DMS79 treated with DMSO at 0.1 percent for 48 hours (cell line): ENCODE measurements around the gene MXRA7.
"Not testable (repeated sequence)": the region's sequence is repeated elsewhere in the genome, so short reads cannot be mapped to it uniquely, and the experiment has no call there.

Experiments
- DNase-seq: peaks from one replicate; lab custom pipeline; 2025; lab: John Stamatoyannopoulos, UW

The MXRA7 gene

DNA sequence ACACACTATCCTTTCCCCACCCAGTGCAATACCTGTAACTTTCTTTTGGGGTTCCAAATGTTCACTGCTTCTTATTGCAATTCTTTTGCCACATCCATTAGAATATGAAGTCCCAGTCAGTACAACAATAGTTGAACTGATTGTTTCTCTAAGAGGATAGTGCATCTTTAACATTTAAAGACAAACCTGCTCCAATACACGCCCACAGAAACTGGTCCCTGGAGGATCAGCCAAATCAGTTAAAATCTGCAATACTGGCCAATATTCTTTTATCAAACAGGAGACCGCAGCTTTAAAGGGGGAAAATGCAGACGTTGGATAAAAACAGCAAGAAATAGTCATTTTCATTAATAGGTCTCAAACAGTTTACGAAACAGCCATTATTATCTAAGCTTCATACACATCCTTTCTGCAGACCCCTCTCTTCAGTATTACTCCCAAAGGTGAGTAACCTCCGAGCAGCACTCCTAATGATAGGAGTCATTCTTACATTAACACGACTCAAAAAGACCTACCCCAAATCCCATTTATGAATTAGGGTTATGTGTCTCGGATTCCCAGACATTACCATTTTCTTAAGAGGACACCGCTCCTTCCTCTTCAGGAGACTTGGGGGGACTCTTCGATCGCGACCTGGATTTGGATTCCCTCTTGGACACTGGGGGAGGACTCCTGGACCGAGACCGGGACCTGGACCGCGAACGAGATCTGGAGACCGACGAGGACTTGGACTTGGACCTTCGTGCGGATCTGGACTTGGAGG is 25.0 kb upstream of the MXRA7 start:
- no peak for DNase-seq

DNA sequence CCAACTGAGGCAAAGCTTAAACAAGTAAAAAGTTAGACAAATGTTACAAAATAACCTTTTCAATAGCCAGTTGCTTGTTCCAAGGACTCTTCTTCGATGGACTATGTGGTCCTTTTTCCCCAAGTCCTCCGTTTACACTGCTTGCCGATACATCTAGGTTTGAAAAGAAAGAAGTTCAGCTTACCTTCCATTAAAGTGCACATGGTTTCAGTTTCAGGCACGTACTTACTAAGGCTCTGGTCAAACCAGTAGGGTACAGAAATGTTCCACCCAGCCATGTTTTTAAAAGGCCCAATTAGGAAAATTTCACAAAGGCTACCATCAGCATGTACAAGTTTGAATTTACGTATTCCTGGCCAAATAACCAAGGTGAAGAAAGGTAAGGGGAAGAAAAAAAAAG is 24.2 kb upstream of the MXRA7 start:
- no peak for DNase-seq

DNA sequence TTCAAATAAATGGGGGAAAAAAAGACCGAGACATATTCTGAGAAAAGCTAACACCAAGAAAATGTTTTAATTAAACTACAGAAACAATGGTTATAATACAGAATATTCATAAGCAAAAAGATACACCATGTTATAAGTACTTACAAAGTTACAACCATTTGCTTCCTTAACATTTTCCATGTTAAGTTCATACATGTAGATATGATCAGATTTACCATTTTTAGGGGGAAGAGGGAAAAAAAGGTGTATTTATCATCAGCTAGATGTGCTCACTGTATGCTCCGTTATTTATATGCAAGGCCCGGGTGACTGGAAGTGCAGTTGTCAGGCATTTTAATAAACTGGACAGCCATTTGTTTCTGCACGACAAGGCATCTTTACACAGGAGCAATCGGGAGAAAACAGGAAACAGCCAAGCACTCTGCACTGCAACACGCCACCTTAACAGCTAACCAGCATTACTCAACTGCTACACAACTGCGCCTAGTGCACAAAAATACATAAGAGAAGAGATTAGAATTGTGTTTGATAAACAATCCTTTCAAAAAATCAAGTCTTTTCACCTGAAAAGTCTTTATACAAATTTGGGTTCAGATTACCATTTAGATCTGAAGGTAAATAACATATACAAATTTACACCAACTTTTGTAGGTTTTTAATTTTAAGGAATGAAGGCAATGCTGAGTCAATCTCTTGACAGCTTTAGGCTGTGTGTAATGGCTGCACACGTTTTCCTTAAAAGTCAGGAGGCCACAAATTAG is 23.5 kb upstream of the MXRA7 start:
- DNase-seq = no peak

DNA sequence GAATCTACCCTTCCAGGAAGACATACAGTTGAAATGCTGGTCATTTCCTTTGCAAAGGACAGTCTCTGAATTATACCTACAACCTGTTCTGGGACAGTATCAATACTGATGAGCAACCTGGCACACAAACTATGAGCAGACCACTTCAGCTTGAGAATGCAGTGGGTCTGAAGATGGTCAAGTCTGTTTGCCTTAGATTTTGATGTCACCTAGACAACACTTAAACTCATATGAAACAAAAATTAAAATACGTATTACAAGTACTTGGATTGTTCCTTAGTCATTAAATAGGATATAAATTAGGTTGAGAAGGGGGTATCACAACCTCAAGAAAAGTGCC is 22.8 kb upstream of the MXRA7 start:
- DNase-seq = no peak

DNA sequence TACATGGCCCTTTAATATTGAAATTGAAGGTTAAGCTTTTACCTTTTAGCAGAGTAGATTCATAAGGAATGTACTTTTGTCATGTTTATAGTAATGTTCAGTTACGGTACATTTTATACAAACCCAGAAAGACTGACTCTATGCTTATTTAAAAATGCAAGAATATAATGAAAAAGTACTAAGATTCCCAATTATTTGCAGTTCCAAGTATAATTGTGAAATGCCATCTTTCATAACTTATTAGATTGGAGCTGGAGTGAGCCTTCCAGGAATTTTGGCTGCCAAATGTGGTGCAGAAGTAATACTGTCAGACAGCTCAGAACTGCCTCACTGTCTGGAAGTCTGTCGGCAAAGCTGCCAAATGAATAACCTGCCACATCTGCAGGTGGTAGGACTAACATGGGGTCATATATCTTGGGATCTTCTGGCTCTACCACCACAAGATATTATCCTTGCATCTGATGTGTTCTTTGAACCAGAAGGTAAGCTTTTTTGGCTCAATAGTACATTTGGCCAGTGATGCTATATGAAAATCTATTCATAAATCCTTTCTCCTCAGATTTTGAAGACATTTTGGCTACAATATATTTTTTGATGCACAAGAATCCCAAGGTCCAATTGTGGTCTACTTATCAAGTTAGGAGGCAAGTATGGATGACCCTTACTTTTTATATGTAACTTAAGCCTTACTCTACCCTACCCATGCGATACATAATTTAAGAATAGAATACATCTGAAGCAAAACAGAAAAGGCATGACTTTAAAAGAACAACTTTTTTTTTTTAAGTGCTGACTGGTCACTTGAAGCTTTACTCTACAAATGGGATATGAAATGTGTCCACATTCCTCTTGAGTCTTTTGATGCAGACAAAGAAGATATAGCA is 22.2 kb upstream of the MXRA7 start:
- DNase-seq = no peak

DNA sequence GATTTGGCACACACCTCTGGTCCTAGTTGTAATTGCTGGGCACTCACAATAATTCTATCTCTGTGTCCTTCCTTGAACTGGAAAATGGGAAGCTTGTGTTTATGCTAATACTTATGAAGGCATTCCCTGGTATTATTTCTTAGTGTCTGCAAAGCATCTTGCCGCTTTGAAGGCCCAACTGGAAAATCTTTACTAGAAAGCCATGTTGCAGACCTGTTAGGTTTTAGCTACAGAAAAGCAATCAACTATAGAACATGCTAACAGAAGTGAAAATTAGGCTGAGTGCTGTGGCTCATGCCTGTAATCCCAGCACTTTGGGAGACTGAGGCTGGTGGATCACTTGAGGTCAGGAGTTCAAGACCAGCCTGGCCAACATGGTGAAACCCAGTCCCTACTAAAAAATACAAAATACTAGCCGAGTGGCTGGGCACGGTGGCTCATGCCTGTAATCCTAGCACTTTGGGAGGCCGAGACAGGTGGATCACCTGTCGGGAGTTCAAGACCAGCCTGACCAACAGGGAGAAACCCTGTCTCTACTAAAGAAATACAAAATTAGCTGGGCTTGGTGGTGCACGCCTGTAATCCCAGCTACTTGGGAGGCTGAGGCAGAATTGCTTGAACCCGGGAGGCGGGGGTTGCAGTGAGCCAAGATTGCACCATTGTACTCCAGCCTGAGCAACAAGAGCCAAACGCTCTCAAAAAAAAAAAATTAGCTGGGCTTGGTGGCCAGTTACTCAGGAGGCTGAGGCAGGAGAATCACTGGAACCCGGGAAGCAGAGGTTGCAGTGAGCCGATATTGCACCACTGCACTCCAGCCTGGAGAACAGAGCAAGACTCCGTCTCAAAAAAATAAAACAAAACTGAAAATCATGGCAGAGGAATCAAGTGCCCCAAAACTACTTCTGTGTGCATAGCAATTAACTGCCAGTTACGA is 21.3 kb upstream of the MXRA7 start:
- not testable (repeated sequence) for DNase-seq

DNA sequence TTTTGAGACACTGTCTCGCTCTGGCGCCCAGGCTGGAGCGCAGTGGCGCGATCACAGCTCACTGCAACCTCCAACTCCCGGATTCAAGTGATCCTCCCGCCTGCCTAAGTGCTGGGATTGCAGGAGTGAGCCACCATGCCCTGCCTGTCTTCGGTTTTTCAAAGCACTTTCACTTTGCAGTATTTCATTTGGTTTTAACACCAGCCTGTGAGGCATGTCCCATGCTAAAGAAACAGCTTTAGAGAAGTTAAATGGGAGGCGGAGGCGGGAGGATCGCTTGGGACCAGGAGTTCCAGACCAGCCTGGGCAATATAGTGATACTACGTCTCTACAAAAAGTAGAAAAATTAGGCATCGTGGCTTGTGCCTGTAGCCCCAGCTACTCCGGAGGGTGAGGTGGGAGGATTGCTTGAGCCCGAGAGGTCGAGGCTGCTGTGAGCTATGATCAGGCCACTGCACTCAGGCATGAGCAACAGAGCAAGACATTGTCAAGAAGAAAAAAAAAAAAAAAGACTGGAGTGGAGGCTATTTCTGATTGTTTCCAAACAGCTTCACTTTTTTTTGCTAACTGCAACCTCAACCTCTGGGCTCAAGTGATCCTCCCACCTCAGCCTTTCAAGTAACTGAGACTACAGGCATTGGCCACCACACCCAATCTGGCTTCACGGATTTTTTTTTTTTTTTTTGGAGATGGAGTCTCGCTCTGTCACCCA is 17.1 kb upstream of the MXRA7 start:
- peak; percentile 7 for DNase-seq

DNA sequence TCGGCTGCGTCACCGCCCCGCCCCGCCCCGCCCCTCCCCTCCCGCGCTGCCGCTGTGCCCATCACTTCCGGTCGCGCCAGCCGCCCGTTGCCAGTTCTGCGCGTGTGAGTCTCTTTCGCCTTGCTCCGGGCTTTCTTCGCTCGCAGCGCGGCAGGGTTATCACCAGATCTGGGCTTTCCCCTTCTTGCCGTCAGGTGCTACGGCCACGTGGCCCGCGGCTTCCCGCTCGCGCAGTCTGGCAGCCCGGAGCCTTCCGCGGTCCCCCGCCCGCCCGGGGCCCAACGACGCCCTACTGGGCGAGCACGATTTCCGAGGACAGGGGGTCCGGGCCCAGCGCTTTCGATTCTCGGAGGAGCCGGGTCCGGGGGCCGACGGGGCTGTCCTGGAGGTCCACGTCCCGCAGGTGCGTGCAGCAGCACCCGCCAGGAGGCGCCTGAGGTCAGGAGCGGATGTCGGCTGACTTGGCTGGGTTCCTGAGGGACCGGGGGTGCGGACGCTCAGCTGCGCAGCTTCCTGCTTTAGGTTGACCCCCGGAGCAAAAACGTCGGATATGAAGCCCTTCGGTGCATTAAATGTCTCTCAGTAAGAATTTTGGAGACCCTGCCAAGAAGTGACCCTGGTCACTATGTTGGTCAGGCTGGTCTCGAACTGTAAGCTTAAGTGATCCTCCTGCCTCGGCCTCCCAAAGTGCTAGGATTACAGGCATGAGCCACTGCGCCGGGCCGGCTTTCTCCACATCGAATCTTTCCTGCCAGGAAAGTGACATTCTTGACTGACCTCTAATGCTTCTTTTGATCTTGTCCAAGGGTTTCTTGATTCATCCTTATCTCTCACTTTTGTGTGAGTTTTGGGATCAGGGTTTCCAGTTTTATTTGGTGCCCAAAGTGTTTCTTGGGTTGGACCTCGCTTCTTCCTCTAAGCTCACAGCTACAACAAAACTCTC is 16.3 kb upstream of the MXRA7 start, which contains the start of gene METTL23:
Gene METTL23 (plus strand): TSS at position 64 of the 943 bp plus-strand sequence. CDS start 2,872 bp downstream, outside the sequence.
- peak; percentile 26 for DNase-seq

DNA sequence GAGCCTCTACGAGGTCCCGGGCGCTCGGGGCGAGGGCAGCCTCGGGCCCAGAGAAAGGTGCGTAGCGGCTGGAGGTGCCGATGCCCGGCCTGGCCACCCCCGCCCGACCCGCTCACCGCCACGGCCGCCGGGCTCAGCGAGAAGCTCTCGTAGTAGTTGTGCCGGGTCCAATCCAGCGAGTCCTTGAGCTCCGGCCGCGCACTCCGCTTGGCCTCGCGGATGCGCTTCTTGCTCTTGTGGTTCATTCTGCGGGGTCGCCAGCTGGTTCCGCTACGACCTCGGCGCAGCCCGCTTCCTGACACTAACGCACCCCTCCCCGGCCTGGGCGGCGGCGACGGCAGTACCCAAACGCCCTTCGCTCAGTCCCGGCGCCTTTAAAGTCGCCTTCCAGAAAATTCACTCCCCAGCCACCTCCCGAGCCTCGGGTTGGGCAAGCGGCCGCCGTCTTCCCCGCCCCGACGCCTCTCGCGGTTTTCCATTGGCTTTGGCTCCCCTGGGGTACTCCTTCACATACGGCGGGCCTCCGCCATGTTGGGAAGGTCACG is 15.5 kb upstream of the MXRA7 start, which contains the start of gene JMJD6:
Gene JMJD6 (minus strand): TSS at position 376 of the 545 bp plus-strand sequence. CDS start 131 bp downstream, at position 245.
- DNase-seq = peak; percentile 88

DNA sequence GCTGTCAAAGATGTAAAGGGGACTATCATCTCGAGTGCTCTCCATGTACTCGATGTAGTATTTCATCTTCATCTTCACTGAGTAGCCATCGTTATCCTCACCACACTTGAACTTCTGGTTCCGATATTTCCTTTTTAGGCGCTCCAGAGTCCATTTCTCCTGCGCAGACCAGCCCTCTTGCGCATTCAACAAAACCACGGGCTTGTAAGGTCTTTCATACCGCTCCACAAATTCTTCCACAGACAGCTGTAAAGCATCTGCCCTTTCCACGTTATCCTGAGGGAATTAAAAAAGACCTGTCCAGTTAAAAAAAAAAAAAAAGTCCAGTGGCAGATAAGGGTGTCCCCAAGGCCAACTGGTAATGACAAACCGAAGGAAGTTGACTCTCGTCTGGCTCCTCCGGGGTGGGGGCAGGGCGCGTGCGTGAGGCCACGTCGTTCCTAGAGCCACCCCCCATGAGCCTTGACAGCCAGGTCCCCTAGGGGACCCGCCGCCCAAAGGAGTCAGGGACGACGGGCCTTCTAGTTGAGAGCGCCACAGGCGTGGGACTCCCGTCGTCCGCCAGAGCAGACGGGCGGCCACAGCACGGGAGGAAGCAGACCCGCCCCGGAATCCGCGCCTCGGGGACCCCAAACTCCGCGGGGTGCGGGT is 14.9 kb upstream of the MXRA7 start:
- DNase-seq = no peak

DNA sequence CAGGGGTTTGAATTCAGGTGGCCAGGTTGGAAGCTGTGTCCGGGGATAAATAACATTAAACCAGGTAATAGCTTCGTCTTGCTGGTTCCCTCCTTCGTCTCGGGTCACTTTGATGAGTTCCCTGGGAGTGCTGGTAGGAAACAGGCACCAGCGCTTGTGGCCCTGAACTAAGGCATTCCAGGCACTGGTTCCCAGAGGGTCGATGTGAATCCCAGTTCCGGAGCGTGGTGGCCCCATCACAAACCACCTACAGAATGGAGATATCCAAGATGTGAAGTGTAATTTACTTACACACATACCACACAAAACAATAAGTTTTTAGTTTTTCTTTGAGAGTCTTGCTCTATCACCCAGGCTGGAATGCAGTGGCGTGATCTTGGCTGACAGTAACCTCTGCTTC is 13.0 kb upstream of the MXRA7 start:
- no peak for DNase-seq

DNA sequence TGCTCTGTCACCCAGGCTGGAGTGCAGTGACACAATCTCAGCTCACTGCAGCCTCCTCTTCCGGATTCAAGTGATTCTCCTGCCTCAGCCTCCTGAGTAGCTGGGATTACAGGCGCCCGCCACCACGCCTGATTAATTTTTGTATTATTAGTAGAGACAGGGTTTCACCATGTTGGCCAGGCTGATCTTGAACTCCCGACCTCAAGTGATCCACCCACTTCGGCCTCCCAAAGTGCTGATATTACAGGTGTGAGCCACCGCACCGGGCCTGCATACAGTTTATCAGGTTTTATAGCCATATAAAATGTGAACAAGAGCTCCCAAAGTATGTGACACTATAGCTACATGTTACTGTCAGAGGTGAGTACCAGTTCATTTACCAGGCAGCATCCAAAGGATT is 12.2 kb upstream of the MXRA7 start:
- DNase-seq = not testable (repeated sequence)

DNA sequence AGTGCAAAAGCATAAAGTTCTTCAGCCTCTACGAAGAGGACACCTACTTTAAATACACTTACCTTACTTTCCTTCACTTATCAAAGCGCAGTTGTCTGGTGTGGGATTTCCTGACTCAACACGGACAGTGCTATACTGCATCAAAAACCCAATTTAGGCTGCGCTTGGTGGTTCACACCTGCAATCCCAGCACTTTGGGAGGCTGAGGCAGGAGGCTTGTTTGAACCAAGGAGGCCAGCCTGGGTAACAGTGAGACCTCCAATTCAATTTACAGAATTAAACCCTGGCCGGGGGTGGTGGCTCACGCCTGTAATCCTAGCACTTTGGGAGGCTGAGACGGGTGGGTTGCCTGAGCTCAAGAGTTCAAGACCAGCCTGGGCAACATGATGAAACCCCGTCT is 11.5 kb upstream of the MXRA7 start:
- DNase-seq = no peak

DNA sequence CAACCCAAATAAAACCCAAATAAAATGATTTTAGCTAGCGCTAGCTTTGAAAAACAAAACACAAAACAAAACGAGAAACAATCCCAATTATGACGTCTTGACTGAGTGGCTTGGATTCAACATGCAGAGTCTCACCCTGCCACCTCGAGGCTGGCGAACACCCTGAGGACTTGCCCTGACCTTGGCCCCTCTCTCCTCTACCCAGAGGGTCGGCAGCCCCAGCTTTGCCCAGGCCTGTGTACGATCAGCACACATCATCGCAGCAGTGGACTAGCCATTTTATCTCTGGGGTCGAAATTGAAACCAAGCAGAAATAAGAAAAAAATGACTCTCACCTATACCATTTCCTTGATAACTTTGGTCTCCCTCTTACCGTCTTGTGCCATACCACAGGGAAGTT is 10.7 kb upstream of the MXRA7 start:
- no peak for DNase-seq

DNA sequence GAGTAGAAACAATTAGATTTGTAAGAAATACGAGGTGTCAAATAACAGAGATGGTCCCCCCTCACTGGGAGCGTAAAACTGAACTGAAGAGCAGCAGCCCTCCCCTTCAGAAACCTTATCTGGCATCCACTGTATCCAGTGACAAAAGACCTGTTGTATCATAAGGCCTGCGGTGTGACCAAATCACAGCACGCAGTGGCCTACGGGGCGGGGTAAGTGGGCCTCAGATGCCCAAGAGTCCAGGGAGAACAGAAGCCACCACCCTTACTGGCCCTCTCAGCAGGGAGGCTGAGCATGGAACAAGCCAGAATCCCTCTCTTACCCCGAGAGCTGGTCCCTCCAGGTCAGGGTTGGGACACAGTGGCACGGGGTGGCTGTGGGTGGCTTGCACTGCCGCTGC is 10.2 kb upstream of the MXRA7 start:
- DNase-seq = no peak

DNA sequence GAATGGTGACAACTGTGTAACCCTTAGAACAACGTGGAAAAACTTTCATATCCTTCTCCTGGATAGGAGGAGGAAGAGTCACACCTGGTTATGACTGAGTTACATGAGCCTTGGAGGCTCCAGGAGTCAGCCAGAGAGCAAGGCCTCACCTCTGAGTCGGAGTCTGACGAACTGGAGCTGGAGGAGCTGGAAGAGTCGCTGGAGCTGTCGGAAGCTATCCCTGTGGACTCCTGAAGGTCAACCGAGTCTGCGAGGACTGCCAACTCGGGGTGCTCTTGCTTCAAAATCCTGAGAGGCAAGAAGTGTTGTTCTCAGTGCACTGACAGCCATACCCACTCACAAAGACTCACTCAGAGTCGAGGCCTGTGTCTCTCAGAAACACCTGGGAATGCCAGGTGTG is 9.4 kb upstream of the MXRA7 start:
- no peak for DNase-seq

DNA sequence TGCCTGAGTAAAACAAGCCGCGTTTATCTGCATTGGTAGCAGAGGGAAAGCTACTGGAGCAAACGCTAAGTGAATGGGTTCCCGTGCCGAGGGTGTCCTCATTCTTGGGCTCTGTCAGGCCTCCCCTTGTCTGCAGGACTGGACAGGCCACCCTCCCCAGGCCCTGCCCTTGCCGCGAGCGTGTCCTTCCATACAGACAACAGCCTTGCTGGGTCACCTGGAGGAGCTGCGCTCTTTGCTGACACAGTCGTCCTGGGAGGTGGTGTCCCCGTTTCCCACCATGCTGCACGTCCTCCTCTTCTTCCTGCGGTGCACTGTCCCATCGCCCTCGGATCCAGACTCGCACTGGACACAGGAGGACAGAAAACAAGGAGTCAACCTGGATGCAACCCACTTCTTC is 7.8 kb upstream of the MXRA7 start:
- DNase-seq = no peak

DNA sequence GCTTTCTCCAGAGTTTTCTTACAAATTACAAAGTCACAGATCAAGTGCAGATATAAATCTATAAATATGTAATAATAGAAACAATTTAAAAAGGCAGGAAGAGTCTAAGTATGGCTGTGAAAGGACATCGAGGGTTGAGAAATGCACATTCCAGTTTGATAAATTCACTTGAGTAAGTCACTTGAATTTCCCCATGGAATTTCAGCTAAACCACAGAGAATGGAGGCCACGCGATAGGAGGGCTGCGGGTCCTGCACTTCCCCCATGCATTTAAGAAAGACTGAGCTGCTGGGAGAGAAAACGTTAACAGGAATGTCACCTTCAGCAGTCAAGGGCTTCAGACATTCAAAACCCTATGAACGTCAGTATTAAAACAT is 6.1 kb upstream of the MXRA7 start:
- DNase-seq = no peak
